Measurements from ENCODE around the gene NCAPH2. TPM values are rescaled to one million over a fixed set of nuclear protein-coding genes. Genes with fewer than 3 reads are reported as not detected.

The NCAPH2 gene
- total RNA-seq, 1 donor from 2014 or later, result 41.7 TPM

GRCh38 chr22:50461979-50462540, 46.0 kb upstream of the NCAPH2 start:
- DNase-seq (ENCODE audit: low spot score in 2 of 2), result no peak
- Histone ChIP-seq H3K36me3 (peaks cover 94 to 98% of the 10 kb centered on the region in 2 donors), H3K4me1 (no peaks in the 10 kb centered on the region), H3K4me3 (no peak overlapping the region), H3K27me3 (no peaks in the 10 kb centered on the region), H3K9me3 (no peaks in the 10 kb centered on the region), H3K27ac (no peak overlapping the region)
- TF ChIP-seq CTCF (IDR thresholded peaks at IDR 0.05), result no peak
- intact Hi-C loops (cut with DNase I), result no loop called here

GRCh38 chr22:50463188-50463900, 44.7 kb upstream of the NCAPH2 start:
- H3K27ac ChIP-seq, result no peak overlapping the region

GRCh38 chr22:50464451-50464850, 43.6 kb upstream of the NCAPH2 start:
- intact Hi-C loops (cut with DNase I), result no loop called here
- DNase-seq (ENCODE audit: low spot score in 2 of 2), result no peak
- Histone ChIP-seq H3K9me3 (no peaks in the 10 kb centered on the region), H3K4me3 (no peak overlapping the region), H3K36me3 (peaks cover 87% of the 10 kb centered on the region in 2 donors), H3K4me1 (no peaks in the 10 kb centered on the region), H3K27ac (no peak overlapping the region), H3K27me3 (no peaks in the 10 kb centered on the region)
- TF ChIP-seq CTCF (IDR thresholded peaks at IDR 0.05), result no peak

More at GRCh38 chr22:50463188-50463900, 44.7 kb upstream of the NCAPH2 start:
- intact Hi-C loops (cut with DNase I), result no loop called here
- no peak for DNase-seq (ENCODE audit: low spot score in 2 of 2)
- H3K27me3 ChIP-seq, result no peaks in the 10 kb centered on the region
- H3K9me3 ChIP-seq, result no peaks in the 10 kb centered on the region
- H3K36me3 ChIP-seq, result peaks cover 97 to 98% of the 10 kb centered on the region in 2 donors
- no peak overlapping the region for H3K4me3 ChIP-seq
- no peaks in the 10 kb centered on the region for H3K4me1 ChIP-seq
- no peak for TF ChIP-seq CTCF (IDR thresholded peaks at IDR 0.05)

GRCh38 chr22:50465066-50465930, 42.7 kb upstream of the NCAPH2 start:
- H3K36me3 ChIP-seq, result peaks cover 78 to 79% of the 10 kb centered on the region in 2 donors

More at GRCh38 chr22:50465066-50465930, 42.7 kb upstream of the NCAPH2 start:
- no peak for TF ChIP-seq CTCF (IDR thresholded peaks at IDR 0.05)
- H3K27me3 ChIP-seq, result no peaks in the 10 kb centered on the region
- no peak overlapping the region for H3K4me3 ChIP-seq
- H3K9me3 ChIP-seq, result no peaks in the 10 kb centered on the region
- H3K4me1 ChIP-seq, result peaks cover 4% of the 10 kb centered on the region in 2 donors
- H3K27ac ChIP-seq, result no peak overlapping the region
- intact Hi-C loops (cut with DNase I), result no loop called here
- no peak for DNase-seq (ENCODE audit: low spot score in 2 of 2)
